Pons (tissue), 1 donor: Measurements from ENCODE around the gene SIL1.

Source experiments
- DNase-seq: peaks from one replicate; pipeline ENCODE4 v3.0.0-alpha.2; 2016; ENCODE audit warnings: low spot score

Gene SIL1

GRCh38 chr5:138978080-138978479 lies 220.1 kb downstream of the SIL1 start:
- DNase-seq = no peak

- peak; percentile 57 for DNase-seq
Observed at GRCh38 chr5:138975098-138975847, 222.9 kb downstream of the SIL1 start.

GRCh38 chr5:138974227-138975063 lies 223.7 kb downstream of the SIL1 start:
- DNase-seq = peak; percentile 83

- DNase-seq = no peak
Observed at GRCh38 chr5:138972836-138973235, 225.3 kb downstream of the SIL1 start.

- no peak for DNase-seq
Observed at GRCh38 chr5:138972230-138972629, 225.9 kb downstream of the SIL1 start.

GRCh38 chr5:138969323-138970002 lies 228.7 kb downstream of the SIL1 start:
- DNase-seq = no peak

GRCh38 chr5:138968601-138969000 lies 229.6 kb downstream of the SIL1 start:
- no peak for DNase-seq

- no peak for DNase-seq
Observed at GRCh38 chr5:138967791-138968448, 230.2 kb downstream of the SIL1 start.

GRCh38 chr5:138966236-138966985 lies 231.8 kb downstream of the SIL1 start:
- no peak for DNase-seq

GRCh38 chr5:138965626-138966025 lies 232.5 kb downstream of the SIL1 start:
- DNase-seq = no peak

- no peak for DNase-seq
Observed at GRCh38 chr5:138964647-138965201, 233.4 kb downstream of the SIL1 start.

- peak; percentile 61 for DNase-seq
Observed at GRCh38 chr5:138963763-138964371, 234.3 kb downstream of the SIL1 start.

- no peak for DNase-seq
Observed at GRCh38 chr5:138962614-138963370, 235.4 kb downstream of the SIL1 start.

- DNase-seq = peak; percentile 53
Observed at GRCh38 chr5:138961729-138962128, 236.4 kb downstream of the SIL1 start.

GRCh38 chr5:138961221-138961620 lies 236.9 kb downstream of the SIL1 start:
- no peak for DNase-seq

GRCh38 chr5:138960145-138960692 lies 237.9 kb downstream of the SIL1 start:
- DNase-seq = no peak

GRCh38 chr5:138956801-138957200 lies 241.4 kb downstream of the SIL1 start:
- no peak for DNase-seq

- peak; percentile 64 for DNase-seq
Observed at GRCh38 chr5:138955671-138956295, 242.4 kb downstream of the SIL1 start.
